ENCODE measurements around the gene MYCL.

The MYCL gene

GRCh38 chr1:39852876-39853275 is 48.8 kb downstream of the MYCL start:
- no peak for DNase-seq (ENCODE audit: low read depth)

- DNase-seq (ENCODE audit: low read depth) = no peak
These were observed 49.4 kb downstream of the MYCL start for GRCh38 chr1:39852214-39852791.

GRCh38 chr1:39850606-39851216 is 51.0 kb downstream of the MYCL start:
- DNase-seq (ENCODE audit: low read depth) = no peak

- no peak for DNase-seq (ENCODE audit: low read depth)
These were observed 52.5 kb downstream of the MYCL start for GRCh38 chr1:39849203-39849602.

GRCh38 chr1:39847940-39848339 is 53.8 kb downstream of the MYCL start:
- DNase-seq (ENCODE audit: low read depth) = no peak

GRCh38 chr1:39846796-39847195 is 54.9 kb downstream of the MYCL start:
- no peak for DNase-seq (ENCODE audit: low read depth)

GRCh38 chr1:39845569-39846566 is 55.8 kb downstream of the MYCL start:
- DNase-seq (ENCODE audit: low read depth) = peak; percentile 27

All from ELR (cell line).